Stimulated activated naive CD8-positive, alpha-beta T cell treated with anti-CD3 and anti-CD28 coated beads, Interleukin-15, amount 100 ng/mL, for 72 hours (primary cell): ENCODE measurements around the gene SMIM41.

Experiments used
- ATAC-seq: fragments of 150-1000 bp; cut with Tn5 transposase; 2 replicates; pipeline ENCODE4 v1.10.0; 2021; ENCODE audit warnings: mild to moderate bottlenecking, moderate library complexity
- DNase-seq, 2 donors: peaks; one replicate each; pipeline ENCODE4 v3.0.0; 2021 to 2022
- H3K27ac Mint-ChIP-seq, 2 donors: one replicate each; pipeline ENCODE4 v1.8.0; 2022; ENCODE audit warnings: mild to moderate bottlenecking in 2 of 2, mixed read lengths in 2 of 2, moderate library complexity in 2 of 2
- H3K27me3 Mint-ChIP-seq: one replicate; pipeline ENCODE4 v1.8.0; 2022; ENCODE audit warnings: mixed read lengths
- H3K4me1 Mint-ChIP-seq: one replicate; pipeline ENCODE4 v1.8.0; 2022; ENCODE audit warnings: mild to moderate bottlenecking, mixed read lengths
- H3K4me3 Mint-ChIP-seq, 2 donors: one replicate each; pipeline ENCODE4 v1.8.0; 2022; ENCODE audit warnings: mild to moderate bottlenecking in 2 of 2, mixed read lengths in 2 of 2, moderate library complexity in 1 of 2
- H3K9me3 Mint-ChIP-seq, 2 donors: one replicate each; pipeline ENCODE4 v1.8.0; 2022; ENCODE audit warnings: mixed read lengths in 2 of 2

The SMIM41 gene

DNA sequence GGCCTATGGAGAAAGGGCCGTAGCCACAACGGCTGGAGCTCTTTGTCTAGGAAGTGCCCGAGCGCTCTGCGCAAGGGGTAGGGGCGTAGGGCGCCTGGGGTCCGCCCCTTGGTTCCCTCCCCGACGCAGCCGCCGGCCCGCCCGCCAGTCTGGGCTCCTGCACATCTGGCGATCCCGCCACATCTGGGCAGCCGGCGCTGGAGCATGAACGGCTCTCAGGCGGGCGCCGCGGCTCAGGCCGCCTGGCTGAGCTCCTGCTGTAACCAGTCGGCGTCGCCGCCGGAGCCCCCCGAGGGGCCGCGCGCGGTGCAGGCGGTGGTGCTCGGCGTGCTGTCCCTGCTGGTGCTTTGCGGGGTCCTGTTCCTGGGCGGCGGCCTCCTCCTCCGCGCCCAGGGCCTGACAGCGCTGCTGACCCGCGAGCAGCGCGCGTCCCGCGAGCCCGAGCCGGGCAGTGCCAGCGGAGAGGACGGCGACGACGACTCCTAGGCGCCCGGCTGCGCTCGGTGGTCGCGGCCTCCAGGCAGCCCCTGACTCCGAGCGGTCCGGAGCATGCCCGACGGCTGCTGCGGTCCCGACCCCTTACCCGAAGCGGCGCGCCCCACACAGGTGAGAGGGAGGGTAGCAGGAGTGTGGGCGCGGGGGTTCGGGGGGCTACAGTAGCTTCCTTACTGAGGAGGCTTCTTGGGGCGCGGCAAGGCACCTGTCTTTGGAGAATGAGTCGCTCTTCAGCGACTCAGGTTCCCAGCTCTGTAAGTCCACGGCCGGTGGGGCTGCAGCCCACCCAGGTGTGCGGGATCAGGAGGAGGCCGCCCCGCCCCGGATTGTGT, at the start of gene SMIM41:
Gene SMIM41, plus strand, starts transcription at position 129 of the 827 bp plus-strand sequence. Its CDS starts 76 bp downstream, at position 205.
- H3K27ac Mint-ChIP-seq: peak within 1 kb of the TSS in 1 of 2 donors; percentile 95
- no peak within 1 kb of the TSS for H3K4me3 Mint-ChIP-seq

DNA sequence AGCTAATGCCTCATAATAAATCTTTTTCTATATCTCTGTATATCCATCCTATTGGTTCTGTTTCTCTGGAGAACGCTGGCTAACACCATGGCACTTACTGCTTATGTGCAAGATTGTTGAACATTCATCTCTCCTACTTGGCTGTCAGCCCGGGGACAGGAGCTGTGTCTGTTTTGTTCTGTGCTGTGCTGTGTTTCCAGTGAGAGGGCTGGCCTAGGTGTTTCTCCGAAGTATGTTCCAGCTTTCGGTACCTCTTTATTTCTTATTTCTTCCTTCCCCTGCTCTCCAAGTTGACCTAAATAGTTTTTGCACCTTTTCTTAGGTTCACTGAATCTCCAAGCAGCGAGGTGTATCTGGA, 47.1 kb upstream of the SMIM41 start:
- no peaks in the 10 kb centered on the region for H3K27me3 Mint-ChIP-seq
- no peaks in the 10 kb centered on the region for H3K9me3 Mint-ChIP-seq
- DNase-seq (no peak), ATAC-seq (no peak)
- H3K4me1 Mint-ChIP-seq: peaks cover 47% of the 10 kb centered on the region
- peak overlapping the region in 1 of 2 donors; percentile 23 for H3K27ac Mint-ChIP-seq
- H3K4me3 Mint-ChIP-seq: peak overlapping the region; percentile 79 to 89

More for the DNA sequence above, at the start of gene SMIM41:
- Mint-ChIP-seq H3K9me3 (no peaks in the 10 kb centered on the region), H3K27me3 (no peaks in the 10 kb centered on the region), H3K4me1 (peaks cover 25% of the 10 kb centered on the region)
- ATAC-seq (peak; percentile 30), DNase-seq (no peak)

DNA sequence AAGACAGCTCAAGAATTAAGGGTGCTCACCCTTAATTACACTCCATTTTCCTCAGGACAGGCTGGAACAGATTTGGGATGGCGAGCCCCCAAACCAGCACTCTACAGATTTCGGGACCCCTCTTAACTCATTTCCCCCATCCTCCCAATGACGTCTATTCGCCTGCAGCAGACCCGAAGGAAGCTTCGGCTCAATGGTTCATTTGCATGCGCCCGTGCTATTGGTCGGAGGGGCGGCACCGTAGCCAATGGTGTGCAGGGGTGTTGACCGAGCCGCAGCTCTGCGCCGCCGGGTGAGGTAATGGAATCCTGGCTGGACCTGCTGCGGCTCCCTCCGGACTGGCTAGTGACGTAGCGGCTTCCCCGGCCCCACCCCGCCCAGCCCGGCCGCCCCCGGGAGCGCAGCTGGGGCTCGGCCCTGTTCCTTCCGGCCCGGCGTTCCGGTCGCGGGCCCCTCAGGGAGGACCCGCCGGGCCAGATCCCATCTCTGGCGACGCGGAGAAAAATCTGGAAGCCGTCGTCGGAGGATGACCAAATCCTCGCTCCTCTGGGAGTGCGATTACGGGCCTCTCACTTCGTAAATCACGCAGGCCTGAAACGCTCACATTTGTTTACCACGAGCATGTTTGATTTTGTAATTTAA, 46.6 kb upstream of the SMIM41 start:
- peaks cover 45% of the 10 kb centered on the region for H3K4me1 Mint-ChIP-seq
- no peaks in the 10 kb centered on the region for H3K27me3 Mint-ChIP-seq
- DNase-seq: peak; percentile 83 to 90
- peak overlapping the region; percentile 79 to 89 for H3K4me3 Mint-ChIP-seq
- ATAC-seq: peak; percentile 95
- H3K9me3 Mint-ChIP-seq: no peaks in the 10 kb centered on the region
- peak overlapping the region; percentile 61 to 93 for H3K27ac Mint-ChIP-seq

DNA sequence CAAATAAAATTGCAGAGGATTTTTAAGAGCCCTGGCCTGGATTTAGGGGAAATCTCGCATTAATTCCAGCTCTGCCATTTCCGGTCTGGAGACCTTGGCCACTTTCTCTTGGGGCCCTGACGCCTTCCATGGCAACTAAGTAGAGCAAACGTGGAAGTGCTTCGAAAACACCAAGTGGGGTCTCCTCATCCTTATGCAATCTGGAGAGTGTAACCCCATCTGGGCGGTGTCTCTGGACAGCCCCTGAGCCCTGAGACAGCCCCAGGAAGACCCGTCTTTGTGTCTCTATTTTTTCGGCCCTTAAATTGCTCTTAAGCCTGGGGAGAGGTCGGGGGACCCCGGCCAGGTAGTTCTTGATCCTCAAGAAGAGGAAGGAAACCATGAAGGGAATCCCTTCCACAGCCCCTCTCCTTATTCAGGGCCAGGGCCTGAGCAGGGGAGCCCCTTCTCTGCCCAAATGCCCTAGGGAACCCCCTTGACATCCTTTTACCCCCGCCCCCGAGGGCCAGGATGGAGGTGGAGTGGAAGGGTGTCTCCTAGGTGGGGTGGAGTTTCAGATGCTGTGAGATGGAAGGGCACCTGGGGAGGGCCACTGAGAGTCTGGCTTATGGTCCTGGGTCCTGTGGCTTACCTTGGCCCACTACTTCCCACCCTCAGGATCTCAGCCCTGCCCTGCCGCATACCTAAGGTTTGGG, 45.9 kb upstream of the SMIM41 start:
- DNase-seq (no peak), ATAC-seq (no peak)
- Mint-ChIP-seq H3K9me3 (no peaks in the 10 kb centered on the region), H3K4me1 (peaks cover 52% of the 10 kb centered on the region), H3K27ac (peak overlapping the region; percentile 61 to 93), H3K4me3 (peak overlapping the region; percentile 79 to 89), H3K27me3 (no peaks in the 10 kb centered on the region)

DNA sequence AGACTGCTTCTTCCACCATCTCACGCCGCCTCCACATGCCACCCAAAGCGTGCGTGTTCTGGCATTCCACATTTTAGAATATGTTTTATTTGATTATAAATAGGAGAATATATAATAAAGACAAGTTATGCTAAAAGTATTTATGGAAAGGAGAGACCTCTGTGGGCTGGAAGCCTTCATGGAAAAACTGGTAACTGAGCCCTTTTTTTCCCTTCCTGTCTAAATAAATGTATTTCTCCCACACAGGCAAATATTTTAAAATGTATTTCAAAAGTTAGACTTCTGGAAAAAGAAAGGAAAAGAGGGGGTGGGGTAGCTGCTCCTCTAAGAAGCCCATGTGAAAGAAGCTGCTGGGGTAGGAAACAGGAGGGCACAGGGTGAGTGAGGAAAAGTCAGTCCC, 44.3 kb upstream of the SMIM41 start:
- no peaks in the 10 kb centered on the region for H3K27me3 Mint-ChIP-seq
- ATAC-seq (no peak), DNase-seq (no peak)
- H3K4me3 Mint-ChIP-seq: no peak overlapping the region
- peaks cover 68% of the 10 kb centered on the region for H3K4me1 Mint-ChIP-seq
- no peak overlapping the region for H3K27ac Mint-ChIP-seq
- H3K9me3 Mint-ChIP-seq: no peaks in the 10 kb centered on the region

DNA sequence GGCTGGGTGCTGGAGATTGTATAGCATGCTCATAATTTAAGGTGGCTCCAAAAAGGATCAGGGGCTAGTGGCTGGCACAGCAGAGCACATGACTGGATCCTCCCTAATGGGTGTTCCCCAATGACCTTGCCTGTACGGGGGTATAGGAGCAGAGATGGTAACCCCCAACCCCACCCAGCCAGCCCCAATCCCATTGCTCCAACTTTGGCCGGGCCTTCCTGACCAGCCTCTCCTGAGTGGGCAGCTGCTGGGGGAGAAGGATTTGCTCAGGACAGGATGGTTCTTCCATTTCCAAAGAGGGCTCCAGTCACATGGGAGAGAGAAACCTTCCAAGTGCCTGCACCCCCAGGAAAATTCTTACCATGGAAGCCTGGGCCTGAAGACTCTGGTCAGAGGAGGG, 43.6 kb upstream of the SMIM41 start:
- no peaks in the 10 kb centered on the region for H3K9me3 Mint-ChIP-seq
- peak overlapping the region; percentile 69 to 73 for H3K4me3 Mint-ChIP-seq
- H3K27me3 Mint-ChIP-seq: no peaks in the 10 kb centered on the region
- ATAC-seq: no peak
- H3K4me1 Mint-ChIP-seq: peaks cover 75% of the 10 kb centered on the region
- no peak for DNase-seq
- peak overlapping the region in 1 of 2 donors; percentile 71 for H3K27ac Mint-ChIP-seq

DNA sequence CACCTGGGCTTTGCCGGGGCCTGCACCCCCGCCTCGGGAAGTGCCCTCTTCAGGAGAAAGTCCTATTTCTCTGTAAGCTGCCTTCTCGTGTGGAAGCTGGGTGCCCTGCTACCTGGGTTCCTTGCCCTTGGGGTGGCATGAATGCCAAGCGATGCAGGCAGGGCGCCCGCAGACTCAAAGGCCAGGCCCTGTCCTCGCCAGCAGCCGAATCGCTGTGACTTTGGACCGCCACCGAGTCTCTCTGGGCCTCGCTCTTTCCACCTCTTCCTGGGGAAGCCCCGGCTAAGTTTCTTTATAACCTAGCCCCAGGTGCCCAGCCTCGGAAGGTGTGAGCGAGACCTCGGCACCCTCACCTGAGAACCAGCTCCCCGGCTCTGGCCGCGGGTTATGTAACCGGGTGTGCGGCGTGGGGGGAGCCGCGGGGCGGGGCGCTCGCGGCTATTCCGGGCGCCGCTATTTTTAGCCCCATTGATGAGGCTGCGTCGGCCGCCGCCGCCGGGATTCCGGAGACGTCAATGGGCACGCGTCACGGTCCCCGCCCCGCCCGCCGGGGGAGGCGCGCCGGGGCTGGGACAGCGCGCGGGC, 42.8 kb upstream of the SMIM41 start:
- peak; percentile 68 to 74 for DNase-seq
- Mint-ChIP-seq H3K4me3 (peak overlapping the region; percentile 69 to 73), H3K4me1 (peaks cover 83% of the 10 kb centered on the region), H3K9me3 (no peaks in the 10 kb centered on the region), H3K27me3 (no peaks in the 10 kb centered on the region), H3K27ac (peak overlapping the region in 1 of 2 donors; percentile 71)
- ATAC-seq: peak; percentile 61

DNA sequence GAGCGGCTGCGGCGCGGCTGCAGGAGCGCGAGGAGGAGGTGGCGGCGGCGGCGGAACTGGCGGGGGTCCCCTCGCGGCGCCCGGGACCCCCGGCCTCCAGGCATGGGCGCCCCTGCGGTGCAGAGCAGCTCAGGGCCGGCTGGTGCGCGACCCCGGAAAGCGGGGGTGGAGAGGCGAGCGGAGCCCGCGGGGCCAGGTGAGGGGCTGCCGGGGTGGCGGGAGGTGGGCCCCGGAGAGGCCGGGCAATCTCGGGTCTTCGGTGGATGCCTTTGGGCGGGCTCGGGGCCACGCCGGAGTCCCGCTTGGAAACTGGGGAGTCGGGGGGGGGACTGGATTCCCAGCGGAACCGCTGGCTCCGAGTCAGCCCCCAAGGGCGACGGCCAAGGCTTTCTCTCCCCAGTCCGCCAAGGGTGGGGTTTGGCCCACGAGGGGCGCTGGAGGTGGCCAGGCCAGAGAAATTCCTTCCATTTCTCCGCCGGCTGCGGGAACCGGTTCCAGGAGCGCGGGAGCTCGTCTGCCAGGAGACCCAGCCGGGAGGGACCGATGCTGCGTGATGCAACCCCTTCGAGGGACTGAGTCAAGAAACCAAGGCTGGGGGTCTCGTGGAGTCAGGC, 42.1 kb upstream of the SMIM41 start:
- Mint-ChIP-seq H3K4me3 (peak overlapping the region; percentile 85 to 95), H3K27me3 (no peaks in the 10 kb centered on the region), H3K4me1 (peaks cover 87% of the 10 kb centered on the region), H3K9me3 (no peaks in the 10 kb centered on the region), H3K27ac (peak overlapping the region in 1 of 2 donors; percentile 87)
- DNase-seq (peak; percentile 34 to 36), ATAC-seq (peak; percentile 21)

DNA sequence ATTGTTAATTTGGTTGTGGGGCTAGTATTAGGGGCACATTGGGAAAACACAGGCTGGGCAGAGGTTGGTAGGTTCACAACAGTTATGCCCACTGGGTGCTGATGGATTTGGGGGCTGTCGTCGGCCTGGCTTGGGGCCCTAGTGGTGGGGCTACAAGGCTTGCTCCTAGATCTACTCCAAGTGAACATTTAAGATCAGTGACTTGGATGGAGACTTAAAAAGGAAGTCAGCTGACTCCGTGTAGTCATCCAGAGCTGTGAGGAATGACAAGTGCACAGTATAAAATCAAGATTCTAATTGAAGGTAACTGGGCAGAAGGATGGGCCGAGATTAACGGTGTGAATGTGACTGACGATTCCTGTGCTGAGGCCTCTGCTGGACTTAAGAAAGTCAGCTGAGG, 41.1 kb upstream of the SMIM41 start:
- DNase-seq: no peak
- H3K27ac Mint-ChIP-seq: peak overlapping the region; percentile 9 to 16
- peaks cover 88% of the 10 kb centered on the region for H3K4me1 Mint-ChIP-seq
- H3K27me3 Mint-ChIP-seq: no peaks in the 10 kb centered on the region
- no peaks in the 10 kb centered on the region for H3K9me3 Mint-ChIP-seq
- peak overlapping the region; percentile 85 to 95 for H3K4me3 Mint-ChIP-seq
- ATAC-seq: no peak

DNA sequence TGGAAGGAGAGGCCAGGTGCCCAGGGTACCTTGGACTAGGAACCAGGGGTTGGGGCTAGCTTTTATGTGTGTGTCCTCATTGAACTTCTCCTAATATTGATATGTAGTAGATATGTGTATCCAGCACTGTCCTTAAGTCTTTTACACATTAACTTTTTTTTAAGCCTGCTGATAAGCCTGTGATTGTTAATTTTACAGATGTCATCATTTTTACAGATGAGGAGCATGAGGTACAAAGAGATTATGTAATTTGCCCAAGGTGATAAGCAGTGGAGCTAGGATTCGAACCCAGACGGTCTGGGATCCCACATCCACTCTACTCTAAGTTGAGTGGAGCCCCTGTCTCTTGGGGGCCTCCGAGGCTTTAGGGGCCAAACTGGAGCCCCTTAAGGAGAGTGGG, 38.5 kb upstream of the SMIM41 start:
- ATAC-seq (no peak), DNase-seq (no peak)
- no peaks in the 10 kb centered on the region for H3K27me3 Mint-ChIP-seq
- no peaks in the 10 kb centered on the region for H3K9me3 Mint-ChIP-seq
- no peak overlapping the region for H3K27ac Mint-ChIP-seq
- peak overlapping the region; percentile 85 to 95 for H3K4me3 Mint-ChIP-seq
- peaks cover 86% of the 10 kb centered on the region for H3K4me1 Mint-ChIP-seq

DNA sequence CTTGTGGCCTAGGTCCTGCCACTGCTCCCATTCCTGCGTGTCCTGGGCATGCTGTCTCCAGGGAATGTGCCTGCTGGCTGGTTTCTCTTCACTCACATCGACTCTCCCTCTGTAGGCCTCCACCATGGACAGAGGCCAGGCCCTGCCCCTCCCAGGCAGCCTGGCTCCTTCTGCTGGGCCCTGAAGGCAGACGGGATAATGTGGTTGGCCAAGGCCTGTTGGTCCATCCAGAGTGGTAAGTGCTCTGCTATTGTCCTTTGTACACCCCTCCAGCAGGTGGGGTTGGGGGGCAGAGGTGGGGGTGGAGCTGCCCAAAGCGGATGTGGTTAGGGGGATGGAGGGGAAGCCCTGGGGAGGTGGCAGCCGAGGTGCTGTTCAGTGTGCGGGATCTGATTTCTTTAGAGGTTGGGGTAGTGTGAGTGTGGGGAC, 37.8 kb upstream of the SMIM41 start:
- H3K4me1 Mint-ChIP-seq: peaks cover 87% of the 10 kb centered on the region

DNA sequence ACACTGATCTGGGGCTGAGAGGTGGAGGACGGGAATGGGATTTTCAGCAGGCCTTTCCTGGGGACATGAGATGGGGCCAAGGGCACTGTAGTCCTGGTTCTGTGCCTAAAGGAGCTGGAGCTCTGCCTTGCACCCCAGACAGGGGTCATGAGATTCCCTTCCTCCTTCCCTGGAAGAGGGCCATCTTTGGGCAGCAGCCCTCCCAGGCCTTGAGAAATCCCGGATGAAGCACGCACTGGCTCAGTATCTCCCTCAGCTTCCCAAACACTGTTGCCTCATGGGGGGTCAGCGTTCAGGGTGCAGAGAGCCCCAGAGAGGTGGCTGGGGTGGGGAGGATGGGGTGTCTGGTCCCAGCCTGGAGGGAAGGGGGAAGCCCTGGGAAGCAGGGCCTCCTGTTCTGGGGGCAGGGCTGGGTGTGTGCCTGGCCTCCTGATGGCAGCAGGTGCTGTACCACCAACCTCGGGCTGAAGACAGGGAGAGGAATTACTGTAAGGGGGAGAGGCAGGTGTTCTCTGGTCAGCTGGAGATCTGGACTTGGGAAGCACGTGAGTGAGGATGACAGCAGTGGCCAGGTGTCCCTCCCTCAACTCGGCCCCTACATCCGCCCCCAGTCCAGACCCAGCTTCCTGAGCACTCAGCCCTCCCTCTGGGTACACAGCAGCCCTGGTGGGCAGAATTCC, 36.7 kb upstream of the SMIM41 start:
- Mint-ChIP-seq H3K4me3 (peak overlapping the region; percentile 80 to 89), H3K27ac (peak overlapping the region in 1 of 2 donors; percentile 27), H3K9me3 (no peaks in the 10 kb centered on the region), H3K27me3 (no peaks in the 10 kb centered on the region), H3K4me1 (peaks cover 91% of the 10 kb centered on the region)
- no peak for ATAC-seq
- no peak for DNase-seq

More for the DNA sequence above, 37.8 kb upstream of the SMIM41 start:
- ATAC-seq (peak; percentile 75), DNase-seq (peak; percentile 53 to 67)
- Mint-ChIP-seq H3K27me3 (no peaks in the 10 kb centered on the region), H3K4me3 (peak overlapping the region; percentile 80 to 89), H3K9me3 (no peaks in the 10 kb centered on the region), H3K27ac (peak overlapping the region; percentile 45 to 90)

DNA sequence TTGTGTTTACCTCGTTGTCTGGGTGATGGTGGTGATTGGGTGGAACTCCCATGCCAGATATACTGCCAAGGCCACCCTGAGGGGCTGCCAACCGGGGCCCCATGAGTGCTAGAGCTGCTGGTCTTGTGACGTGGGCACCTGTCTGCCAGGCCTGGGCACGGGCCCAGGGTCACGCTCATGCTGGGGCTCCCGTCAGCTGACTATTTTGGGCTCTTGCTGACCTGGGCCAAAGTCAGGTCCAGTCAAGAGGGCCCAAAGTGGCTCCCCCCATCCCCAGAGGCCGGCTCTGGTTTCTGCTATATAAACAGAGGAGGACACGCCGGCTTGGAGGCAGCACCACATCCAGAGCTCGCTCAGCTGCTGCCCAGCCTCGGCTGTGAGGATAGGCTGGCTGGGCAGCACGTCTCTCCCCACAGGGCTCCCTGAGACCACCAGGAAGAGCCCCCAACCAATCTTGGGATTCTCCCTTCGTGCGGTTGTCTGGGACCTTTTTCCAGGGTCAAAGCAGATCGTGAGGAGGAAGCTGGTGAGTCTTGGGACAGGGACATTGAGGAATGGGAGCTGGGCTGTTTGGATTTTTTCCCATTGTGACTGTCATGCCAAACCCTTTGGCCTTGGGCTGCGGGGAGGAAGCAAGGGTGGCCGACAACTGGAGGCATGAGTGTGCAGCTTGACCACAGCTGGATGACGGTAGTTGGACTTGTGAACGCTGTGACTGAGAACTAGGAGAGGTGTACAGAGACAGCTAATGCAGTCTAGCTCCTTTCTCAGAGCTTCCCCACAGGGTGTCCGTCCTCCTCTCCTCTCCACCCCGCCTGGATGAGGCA, 35.9 kb upstream of the SMIM41 start:
- Mint-ChIP-seq H3K9me3 (no peaks in the 10 kb centered on the region), H3K27ac (peak overlapping the region in 1 of 2 donors; percentile 59), H3K27me3 (no peaks in the 10 kb centered on the region), H3K4me3 (peak overlapping the region in 1 of 2 donors; percentile 60), H3K4me1 (peaks cover 91% of the 10 kb centered on the region)
- ATAC-seq (no peak), DNase-seq (no peak)
